Stimulated activated CD4-positive, alpha-beta T cell treated with anti-CD3 and anti-CD28 coated beads, Interleukin-4, amount 100 ng/mL, for 48 hours (primary cell): ENCODE data around the gene STT3A.
"Not testable (repeated sequence)": the region's sequence is repeated elsewhere in the genome, so short reads cannot be mapped to it uniquely, and the experiment has no call there.

Experiments
- DNase-seq, 2 donors: peaks; one replicate each; pipeline ENCODE4 v3.0.0-alpha.2; 2020; ENCODE audit warnings: low read depth in 2 of 2

Gene STT3A

GRCh38 chr11:125592305-125593113 is at the start of gene STT3A:
TSS of gene STT3A (plus strand) at chr11:125592852. CDS start at chr11:125595916, 3,064 bp downstream.
- DNase-seq: peak; percentile 95 to 97

- DNase-seq: no peak
These were observed 41.9 kb upstream of the STT3A start for GRCh38 chr11:125550780-125551179.

- DNase-seq: no peak
These were observed 40.8 kb upstream of the STT3A start for GRCh38 chr11:125551835-125552342.

- DNase-seq: no peak
These were observed 39.7 kb upstream of the STT3A start for GRCh38 chr11:125552927-125553326.

- DNase-seq: no peak
These were observed 39.3 kb upstream of the STT3A start for GRCh38 chr11:125553357-125553756.

- no peak for DNase-seq
These were observed 38.6 kb upstream of the STT3A start for GRCh38 chr11:125554038-125554437.

- DNase-seq: no peak
These were observed 32.8 kb upstream of the STT3A start for GRCh38 chr11:125559888-125560287.

- no peak for DNase-seq
These were observed 30.7 kb upstream of the STT3A start for GRCh38 chr11:125561924-125562323.

- no peak for DNase-seq
These were observed 30.2 kb upstream of the STT3A start for GRCh38 chr11:125562430-125562829.

- no peak for DNase-seq
These were observed 28.3 kb upstream of the STT3A start for GRCh38 chr11:125564357-125564756.

- no peak for DNase-seq
These were observed 26.4 kb upstream of the STT3A start for GRCh38 chr11:125566235-125566634.

GRCh38 chr11:125568970-125569914 is 23.4 kb upstream of the STT3A start, which contains the start of gene EI24:
TSS of gene EI24 (plus strand) at chr11:125569477. CDS start at chr11:125572528, 3,051 bp downstream.
- peak; percentile 83 to 89 for DNase-seq

GRCh38 chr11:125569915-125570621 is 22.6 kb upstream of the STT3A start:
- DNase-seq: no peak

- DNase-seq: no peak
These were observed 21.7 kb upstream of the STT3A start for GRCh38 chr11:125570952-125571351.

- no peak for DNase-seq
These were observed 19.7 kb upstream of the STT3A start for GRCh38 chr11:125572916-125573315.

GRCh38 chr11:125577181-125577580 is 15.5 kb upstream of the STT3A start:
- DNase-seq: not testable (repeated sequence)

- no peak for DNase-seq
These were observed 13.9 kb upstream of the STT3A start for GRCh38 chr11:125578783-125579182.

- DNase-seq: no peak
These were observed 12.8 kb upstream of the STT3A start for GRCh38 chr11:125579811-125580210.

GRCh38 chr11:125583496-125583895 is 9.2 kb upstream of the STT3A start:
- no peak for DNase-seq

- no peak for DNase-seq
These were observed 7.2 kb upstream of the STT3A start for GRCh38 chr11:125585487-125585886.

- DNase-seq: no peak
These were observed 6.0 kb upstream of the STT3A start for GRCh38 chr11:125586623-125587022.

- DNase-seq: no peak
These were observed 5.2 kb upstream of the STT3A start for GRCh38 chr11:125587480-125587879.
